Gastroesophageal sphincter (tissue), 4 donors: ENCODE data around the gene MAP2K6. TPM values are rescaled to one million over a fixed set of nuclear protein-coding genes. Genes with fewer than 3 reads are reported as not detected.

Source experiments
- ATAC-seq: fragments of 150-250 bp; one replicate; pipeline ENCODE4 v1.9.1; 2016; ENCODE audit warnings: mild to moderate bottlenecking, moderate library complexity
- H3K27ac ChIP-seq, 4 donors: fragments of 200-600 bp; sonication (generic) in 3 of 4; 1 replicate in 3 of 4; 2 replicates in 1 of 4; pipeline ENCODE4 v1.5.1; 2016 to 2019
- H3K27me3 ChIP-seq: fragments of 200-600 bp; sonication (generic); one replicate; pipeline ENCODE4 v1.5.1; 2019
- H3K36me3 ChIP-seq, 2 donors: fragments of 200-600 bp; sonication (generic); one replicate each; pipeline ENCODE4 v1.5.1; 2019; ENCODE audit warnings: control low read depth in 1 of 2
- H3K4me1 ChIP-seq, 3 donors: fragments of 200-600 bp; sonication (generic); 1 replicate in 2 of 3; 2 replicates in 1 of 3; pipeline ENCODE4 v1.5.1; 2016 to 2019; ENCODE audit warnings: control low read depth in 2 of 3
- H3K4me3 ChIP-seq, 2 donors: fragments of 200-600 bp; sonication (generic); one replicate each; pipeline ENCODE4 v1.5.1; 2019; ENCODE audit warnings: mild to moderate bottlenecking in 1 of 2, moderate library complexity in 1 of 2
- H3K9me3 ChIP-seq, 3 donors: fragments of 200-600 bp; sonication (generic); one replicate each; pipeline ENCODE4 v1.5.1; 2017 to 2019; ENCODE audit warnings: control low read depth in 2 of 3
- EP300 ChIP-seq: sonication (generic); formaldehyde crosslinking; IDR thresholded peaks from one replicate; pipeline ENCODE4 v1.6.1; 2017; ENCODE audit warnings: antibody characterized with exemption, mild to moderate bottlenecking
- POLR2A ChIP-seq, 2 donors: fragments of 450-650 bp; IDR thresholded peaks; one replicate each; pipeline ENCODE4 v1.6.1; 2017; ENCODE audit warnings: antibody characterized with exemption in 2 of 2, mild to moderate bottlenecking in 2 of 2, moderate library complexity in 1 of 2
- POLR2AphosphoS5 ChIP-seq: sonication (generic); formaldehyde crosslinking; IDR thresholded peaks from one replicate; pipeline ENCODE4 v1.6.1; 2017; ENCODE audit warnings: antibody characterized with exemption
- WGBS, 2 donors: methylation state at CpG; one replicate each; pipeline ENCODE4 v1.1.5; 2018; ENCODE audit warnings: low coverage in 1 of 2; 5-methylcytosine and 5-hydroxymethylcytosine counted together
- total RNA-seq, 4 donors: library from RNA; depleted of rRNA; stranded (reverse); fragments of >200 nt; gene quantifications; one replicate each; pipeline ENCODE4 v1.1.0, GENCODE V29; 2016
- TF ChIP-seq, protein P1 (sequence below), 4 experiments: fragments of 200-600 bp in 2 of 4; fragments of 450-650 bp in 2 of 4; sonication (generic) in 1 of 4; IDR thresholded peaks; one replicate each; pipeline ENCODE4 v1.5.1; 2017 to 2019; ENCODE audit warnings: antibody characterized with exemption in 4 of 4, mild to moderate bottlenecking in 2 of 4, moderate library complexity in 2 of 4

The MAP2K6 gene
- total RNA-seq, 4 donors from 2014 or later, result 0.69 to 8.7 (median 2.4) TPM

DNA sequence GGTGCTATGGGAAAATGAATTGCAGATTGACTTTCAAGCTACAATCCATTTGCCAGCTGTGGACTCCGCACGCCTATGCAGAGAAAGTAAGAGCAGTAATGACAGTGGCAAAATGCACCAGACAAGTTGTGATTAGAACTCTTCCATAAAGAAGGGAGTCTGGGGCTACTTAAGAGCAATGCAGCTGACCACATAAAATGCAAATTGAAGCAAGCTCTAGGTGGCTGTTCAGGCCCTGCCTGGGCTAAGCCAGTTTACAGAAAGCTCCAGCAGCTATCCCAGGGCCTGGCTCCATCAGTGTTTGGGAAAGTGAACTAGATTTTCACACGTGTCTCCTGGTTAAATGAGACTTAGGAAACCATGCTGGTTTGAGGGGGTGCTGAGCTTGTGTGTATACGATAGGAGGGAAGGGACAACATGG is 2.2 kb upstream of the MAP2K6 start:
- no peaks in the 10 kb centered on the region for H3K27me3 ChIP-seq
- 74 to 95% methylated on average over 3 of the region's 4 CpGs for WGBS, 2 donors
- TF ChIP-seq EP300, result no peak
- TF ChIP-seq POLR2A (IDR thresholded peaks at IDR 0.05), result no peak
- TF ChIP-seq POLR2AphosphoS5, result no peak
- TF ChIP-seq, protein P1, sequence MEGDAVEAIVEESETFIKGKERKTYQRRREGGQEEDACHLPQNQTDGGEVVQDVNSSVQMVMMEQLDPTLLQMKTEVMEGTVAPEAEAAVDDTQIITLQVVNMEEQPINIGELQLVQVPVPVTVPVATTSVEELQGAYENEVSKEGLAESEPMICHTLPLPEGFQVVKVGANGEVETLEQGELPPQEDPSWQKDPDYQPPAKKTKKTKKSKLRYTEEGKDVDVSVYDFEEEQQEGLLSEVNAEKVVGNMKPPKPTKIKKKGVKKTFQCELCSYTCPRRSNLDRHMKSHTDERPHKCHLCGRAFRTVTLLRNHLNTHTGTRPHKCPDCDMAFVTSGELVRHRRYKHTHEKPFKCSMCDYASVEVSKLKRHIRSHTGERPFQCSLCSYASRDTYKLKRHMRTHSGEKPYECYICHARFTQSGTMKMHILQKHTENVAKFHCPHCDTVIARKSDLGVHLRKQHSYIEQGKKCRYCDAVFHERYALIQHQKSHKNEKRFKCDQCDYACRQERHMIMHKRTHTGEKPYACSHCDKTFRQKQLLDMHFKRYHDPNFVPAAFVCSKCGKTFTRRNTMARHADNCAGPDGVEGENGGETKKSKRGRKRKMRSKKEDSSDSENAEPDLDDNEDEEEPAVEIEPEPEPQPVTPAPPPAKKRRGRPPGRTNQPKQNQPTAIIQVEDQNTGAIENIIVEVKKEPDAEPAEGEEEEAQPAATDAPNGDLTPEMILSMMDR (IDR thresholded peaks at IDR 0.05), result no peak
- H3K4me3 ChIP-seq, result no peak overlapping the region
- peaks cover 6 to 30% (median 8%) of the 10 kb centered on the region in 3 donors for H3K4me1 ChIP-seq
- no peak for ATAC-seq
- no peaks in the 10 kb centered on the region for H3K9me3 ChIP-seq
- no peak overlapping the region for H3K27ac ChIP-seq
- no peaks in the 10 kb centered on the region for H3K36me3 ChIP-seq

DNA sequence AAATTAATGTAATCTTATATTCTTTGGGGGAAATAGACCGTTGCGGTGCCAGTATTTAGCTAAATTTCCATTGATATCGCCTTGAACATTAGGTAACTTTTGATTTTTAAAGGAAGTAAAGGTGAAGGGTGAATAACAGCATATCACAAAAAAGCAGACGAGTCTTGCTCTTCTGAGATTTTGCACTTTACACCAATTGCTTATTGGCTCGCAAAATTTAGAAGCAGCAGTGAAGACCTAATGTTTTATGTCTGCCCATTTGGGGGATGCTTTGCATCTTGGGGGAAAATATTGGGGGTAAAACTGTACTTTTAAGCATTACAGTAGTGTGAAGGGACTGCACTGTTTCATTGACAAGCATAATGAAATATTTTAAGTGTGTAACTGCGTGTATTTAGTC is 934 bp downstream of the MAP2K6 start:
- TF ChIP-seq EP300 (no peak), POLR2AphosphoS5 (no peak), POLR2A (IDR thresholded peaks at IDR 0.05) (no peak)
- TF ChIP-seq, protein P1 (IDR thresholded peaks at IDR 0.05), result no peak
- 3 to 10% methylated on average over 5 to 6 of the region's 6 CpGs for WGBS, 2 donors
- Histone ChIP-seq H3K27me3 (no peaks in the 10 kb centered on the region), H3K9me3 (no peaks in the 10 kb centered on the region), H3K27ac (peak overlapping the region in 2 of 4 donors; percentile 4 to 62), H3K4me3 (peak overlapping the region; percentile 50 to 57), H3K36me3 (no peaks in the 10 kb centered on the region), H3K4me1 (peaks cover 6 to 47% (median 8%) of the 10 kb centered on the region in 3 donors)
- ATAC-seq, result no peak

DNA sequence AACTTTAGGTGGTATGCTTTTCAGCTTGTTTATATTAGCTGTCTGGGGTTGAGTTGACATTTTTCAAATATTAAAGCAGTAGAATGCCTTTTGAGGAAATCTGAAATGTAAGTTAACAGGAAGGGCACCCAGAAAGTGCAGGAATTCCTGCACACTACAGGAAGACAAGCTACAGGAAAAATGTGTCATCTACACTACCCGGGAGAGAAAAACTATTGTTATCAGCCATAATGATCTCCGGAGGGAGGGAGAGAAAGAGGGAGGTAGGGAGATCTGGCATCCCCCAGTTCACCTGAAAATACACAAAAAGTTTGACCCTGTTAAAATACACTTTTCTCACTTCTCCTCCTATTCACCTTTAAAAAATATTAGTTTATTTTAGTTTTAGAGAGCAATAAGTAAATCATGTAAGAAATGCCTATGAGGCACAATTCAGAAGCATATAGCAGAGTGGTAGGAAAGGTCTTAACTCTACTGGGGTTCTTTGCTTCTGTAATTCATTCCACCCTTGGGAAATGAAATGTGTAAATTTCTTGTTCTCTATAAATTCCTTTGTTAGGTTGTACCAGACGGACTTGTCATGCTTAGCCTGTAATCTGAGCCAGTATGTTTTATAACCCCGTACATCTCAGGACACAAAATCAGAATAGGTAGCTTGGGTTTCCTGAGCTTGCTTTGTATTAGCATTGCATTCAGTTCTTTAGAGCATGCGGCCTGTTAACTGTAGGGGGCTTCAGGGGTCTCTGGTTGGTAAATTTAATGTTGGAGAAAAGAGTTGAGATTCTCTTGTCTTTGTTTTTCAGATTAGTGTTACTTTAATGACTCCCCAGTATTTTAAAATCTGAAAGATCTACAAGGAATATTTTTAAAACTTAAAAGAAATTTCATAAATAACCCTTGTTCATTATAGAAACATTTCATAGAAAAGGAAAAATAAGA is 3.3 kb downstream of the MAP2K6 start:
- Histone ChIP-seq H3K4me3 (peak overlapping the region in 1 of 2 donors; percentile 11), H3K4me1 (peaks cover 6 to 47% (median 8%) of the 10 kb centered on the region in 3 donors), H3K36me3 (no peaks in the 10 kb centered on the region), H3K9me3 (no peaks in the 10 kb centered on the region), H3K27me3 (no peaks in the 10 kb centered on the region), H3K27ac (peak overlapping the region in 3 of 4 donors; percentile 1 to 38 (median 3))
- no peak for TF ChIP-seq POLR2AphosphoS5
- no peak for TF ChIP-seq POLR2A (IDR thresholded peaks at IDR 0.05)
- TF ChIP-seq, protein P1 (IDR thresholded peaks at IDR 0.05), result no peak
- no peak for TF ChIP-seq EP300
- no peak for ATAC-seq
- 19 to 37% methylated on average over 5 of the region's 5 CpGs for WGBS, 2 donors

DNA sequence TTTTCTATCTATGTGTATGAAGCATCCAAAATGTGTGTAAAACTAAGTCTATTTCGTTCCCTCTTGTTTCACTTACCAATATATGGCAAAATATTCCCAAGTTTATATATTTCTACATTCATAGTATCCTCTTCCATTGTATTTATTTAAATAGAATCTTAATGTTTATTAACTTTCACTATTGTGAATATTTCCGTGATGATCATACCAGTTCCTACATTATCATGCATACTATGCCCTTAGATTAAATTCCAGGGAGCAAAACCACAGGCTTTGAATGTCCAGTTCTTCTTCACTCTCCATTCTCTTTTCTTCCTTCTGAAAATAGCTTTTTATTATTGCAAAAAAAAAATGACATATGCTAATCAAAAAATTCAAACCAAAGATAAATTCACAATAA is 4.0 kb downstream of the MAP2K6 start:
- TF ChIP-seq POLR2A (IDR thresholded peaks at IDR 0.05), result no peak
- TF ChIP-seq, protein P1 (IDR thresholded peaks at IDR 0.05), result no peak
- TF ChIP-seq POLR2AphosphoS5, result no peak
- TF ChIP-seq EP300, result no peak
- H3K36me3 ChIP-seq, result no peaks in the 10 kb centered on the region
- H3K4me1 ChIP-seq, result peaks cover 6 to 47% (median 8%) of the 10 kb centered on the region in 3 donors
- no peaks in the 10 kb centered on the region for H3K9me3 ChIP-seq
- no peak overlapping the region for H3K4me3 ChIP-seq
- no peak for ATAC-seq
- whole genome bisulfite sequencing, 2 donors, result 73 to 82% methylated on average over 2 of the region's 2 CpGs
- H3K27me3 ChIP-seq, result no peaks in the 10 kb centered on the region
- H3K27ac ChIP-seq, result no peak overlapping the region

DNA sequence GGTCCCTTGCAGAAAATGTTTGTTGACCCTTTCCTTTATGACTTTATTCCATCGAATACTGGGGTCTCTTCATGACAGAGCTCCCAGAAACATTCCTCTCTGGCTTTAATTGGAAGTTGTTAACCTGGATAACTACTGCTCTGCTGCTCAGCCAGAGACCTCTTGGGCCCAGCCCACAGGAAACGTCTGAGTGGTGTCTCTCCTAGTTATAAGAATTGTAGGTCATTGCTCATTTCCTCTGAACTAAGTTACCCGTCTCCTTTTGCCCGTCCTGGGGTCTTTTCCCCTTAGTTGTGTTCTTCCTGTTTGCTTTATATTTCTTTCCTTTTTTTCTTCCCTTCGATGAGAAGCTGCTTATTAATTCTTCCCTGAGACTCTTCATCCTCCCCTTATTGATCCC is 9.0 kb downstream of the MAP2K6 start:
- no peaks in the 10 kb centered on the region for H3K36me3 ChIP-seq
- no peaks in the 10 kb centered on the region for H3K9me3 ChIP-seq
- peaks cover 0 to 9% (median 0%) of the 10 kb centered on the region in 3 donors for H3K4me1 ChIP-seq
- TF ChIP-seq POLR2AphosphoS5 (no peak), EP300 (no peak), POLR2A (IDR thresholded peaks at IDR 0.05) (no peak)
- TF ChIP-seq, protein P1 (IDR thresholded peaks at IDR 0.05), result no peak
- 50 to 66% methylated on average over 3 to 5 of the region's 5 CpGs for WGBS, 2 donors
- H3K4me3 ChIP-seq, result no peak overlapping the region
- no peak for ATAC-seq
- H3K27me3 ChIP-seq, result no peaks in the 10 kb centered on the region
- H3K27ac ChIP-seq, result no peak overlapping the region
